Ascending aorta (tissue), 2 donors: Measurements from ENCODE around the gene RXRG. TPM values are rescaled to one million over a fixed set of nuclear protein-coding genes. Genes with fewer than 3 reads are reported as not detected.

ENCODE experiments used
- DNase-seq, 2 donors: peaks; one replicate each; pipeline ENCODE4 v3.0.0-alpha.2; 2019; ENCODE audit warnings: low spot score in 2 of 2
- H3K27ac ChIP-seq, 2 donors: fragments of 200-600 bp; sonication (generic); one replicate each; pipeline ENCODE4 v1.5.1; 2016 to 2017; ENCODE audit warnings: mild to moderate bottlenecking in 1 of 2
- H3K27me3 ChIP-seq: fragments of 200-600 bp; sonication (generic); one replicate; pipeline ENCODE4 v1.5.1; 2017
- H3K36me3 ChIP-seq, 2 donors: fragments of 200-600 bp; sonication (generic); one replicate each; pipeline ENCODE4 v1.5.1; 2016
- H3K4me1 ChIP-seq, 2 donors: fragments of 200-600 bp; sonication (generic); one replicate each; pipeline ENCODE4 v1.5.1; 2016 to 2017; ENCODE audit warnings: mild to moderate bottlenecking in 1 of 2
- H3K4me3 ChIP-seq, 2 donors: fragments of 200-600 bp; sonication (generic); one replicate each; pipeline ENCODE4 v1.5.1; 2016 to 2017; ENCODE audit warnings: mild to moderate bottlenecking in 1 of 2
- H3K9me3 ChIP-seq, 2 donors: fragments of 200-600 bp; sonication (generic); one replicate each; pipeline ENCODE4 v1.5.1; 2016
- intact Hi-C: fragments of 100-400 bp; cut with DNase I; formaldehyde crosslinking; loops from one replicate; pipeline ENCODE4 v1.15.1; 2023
- total RNA-seq: library from RNA; depleted of rRNA; stranded (reverse); fragments of >200 nt; gene quantifications from one replicate; pipeline ENCODE4 v1.1.0, GENCODE V29; 2016
- TF ChIP-seq, protein P1 (sequence below), 3 experiments: fragments of 200-600 bp in 2 of 3; fragments of 450-650 bp in 1 of 3; sonication (generic) in 2 of 3; IDR thresholded peaks; one replicate each; pipeline ENCODE4 v1.5.1; 2016 to 2019; ENCODE audit warnings: antibody characterized with exemption in 3 of 3, mild to moderate bottlenecking in 1 of 3, moderate library complexity in 1 of 3

The RXRG gene
- total RNA-seq, 1 donor from 2014 or later = not detected

DNA sequence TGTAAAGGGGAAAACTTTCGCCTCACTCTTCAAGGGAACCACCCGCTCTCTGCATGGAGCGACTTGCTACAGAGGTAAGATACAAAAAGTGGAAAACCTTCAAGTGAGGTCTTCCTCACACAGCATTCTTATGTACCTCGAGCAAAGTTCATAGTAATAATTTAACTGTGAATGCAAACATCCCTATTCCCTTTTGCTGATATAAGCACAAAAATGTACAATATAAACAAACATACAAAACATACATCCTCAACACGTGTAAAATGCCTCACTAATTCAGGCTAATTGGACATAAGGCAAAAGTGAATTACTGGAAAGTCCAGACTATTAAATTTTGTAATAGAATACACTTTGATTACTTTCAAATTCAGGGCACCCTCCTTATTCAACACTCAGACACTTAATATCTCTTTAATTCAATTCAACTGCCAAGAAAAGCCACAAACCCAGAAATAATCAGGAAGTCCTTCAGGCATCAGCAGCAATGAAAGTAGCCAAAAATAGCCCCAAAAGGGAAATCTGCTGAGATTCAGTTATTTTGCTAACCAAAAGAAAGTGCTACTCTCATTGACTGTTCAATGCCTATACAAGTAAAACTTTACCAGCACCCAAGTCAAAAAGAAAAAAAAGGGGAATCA is 73.2 kb downstream of the RXRG start:
- intact Hi-C loops = no loop called here

DNA sequence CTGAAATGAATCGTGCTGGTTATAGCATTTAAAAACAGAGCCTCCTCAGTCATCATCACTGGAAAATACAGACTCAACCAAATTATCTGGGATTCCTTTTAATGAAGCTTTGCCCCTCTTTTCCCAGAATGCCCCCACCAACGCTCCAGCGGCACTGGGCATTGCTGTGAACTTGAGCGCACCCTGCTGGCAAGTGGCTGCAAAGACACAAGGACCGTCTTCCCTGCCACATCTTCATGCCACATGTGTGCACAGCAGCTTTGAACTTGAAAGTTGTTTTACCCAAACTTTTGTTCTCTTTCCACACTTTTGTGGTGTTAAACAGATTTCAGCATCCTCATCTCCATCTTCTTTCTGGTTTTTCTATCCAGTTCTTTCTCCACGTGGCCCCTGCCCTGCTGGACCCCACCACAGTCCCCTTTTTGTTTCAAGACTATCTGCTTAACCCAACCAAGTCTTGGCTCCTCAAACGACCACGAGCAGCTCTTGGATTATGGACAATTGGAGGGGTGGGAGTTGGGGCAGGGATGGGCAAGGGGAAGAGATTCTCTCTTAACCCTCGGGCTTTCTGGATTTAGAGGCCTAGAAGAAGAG is 75.6 kb downstream of the RXRG start:
- Histone ChIP-seq H3K4me3 (no peak overlapping the region), H3K36me3 (no peaks in the 10 kb centered on the region), H3K27ac (no peak overlapping the region), H3K4me1 (no peaks in the 10 kb centered on the region), H3K27me3 (no peaks in the 10 kb centered on the region), H3K9me3 (no peaks in the 10 kb centered on the region)
- TF ChIP-seq, protein P1, sequence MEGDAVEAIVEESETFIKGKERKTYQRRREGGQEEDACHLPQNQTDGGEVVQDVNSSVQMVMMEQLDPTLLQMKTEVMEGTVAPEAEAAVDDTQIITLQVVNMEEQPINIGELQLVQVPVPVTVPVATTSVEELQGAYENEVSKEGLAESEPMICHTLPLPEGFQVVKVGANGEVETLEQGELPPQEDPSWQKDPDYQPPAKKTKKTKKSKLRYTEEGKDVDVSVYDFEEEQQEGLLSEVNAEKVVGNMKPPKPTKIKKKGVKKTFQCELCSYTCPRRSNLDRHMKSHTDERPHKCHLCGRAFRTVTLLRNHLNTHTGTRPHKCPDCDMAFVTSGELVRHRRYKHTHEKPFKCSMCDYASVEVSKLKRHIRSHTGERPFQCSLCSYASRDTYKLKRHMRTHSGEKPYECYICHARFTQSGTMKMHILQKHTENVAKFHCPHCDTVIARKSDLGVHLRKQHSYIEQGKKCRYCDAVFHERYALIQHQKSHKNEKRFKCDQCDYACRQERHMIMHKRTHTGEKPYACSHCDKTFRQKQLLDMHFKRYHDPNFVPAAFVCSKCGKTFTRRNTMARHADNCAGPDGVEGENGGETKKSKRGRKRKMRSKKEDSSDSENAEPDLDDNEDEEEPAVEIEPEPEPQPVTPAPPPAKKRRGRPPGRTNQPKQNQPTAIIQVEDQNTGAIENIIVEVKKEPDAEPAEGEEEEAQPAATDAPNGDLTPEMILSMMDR (IDR thresholded peaks at IDR 0.05) = peak; percentile 54 to 90 (median 89)
- intact Hi-C loops = loop anchor here (2.0 kb wide), 1 partner anchor 223 kb away; no protein-coding TSS in a partner anchor
- DNase-seq = peak in 1 of 2 donors; percentile 70

More for the DNA sequence above, 73.2 kb downstream of the RXRG start:
- DNase-seq = no peak
- Histone ChIP-seq H3K27ac (no peak overlapping the region), H3K27me3 (no peaks in the 10 kb centered on the region), H3K4me1 (peaks cover 6% of the 10 kb centered on the region in 2 donors), H3K9me3 (no peaks in the 10 kb centered on the region), H3K36me3 (no peaks in the 10 kb centered on the region), H3K4me3 (no peak overlapping the region)
- TF ChIP-seq, protein P1 (IDR thresholded peaks at IDR 0.05) = no peak

DNA sequence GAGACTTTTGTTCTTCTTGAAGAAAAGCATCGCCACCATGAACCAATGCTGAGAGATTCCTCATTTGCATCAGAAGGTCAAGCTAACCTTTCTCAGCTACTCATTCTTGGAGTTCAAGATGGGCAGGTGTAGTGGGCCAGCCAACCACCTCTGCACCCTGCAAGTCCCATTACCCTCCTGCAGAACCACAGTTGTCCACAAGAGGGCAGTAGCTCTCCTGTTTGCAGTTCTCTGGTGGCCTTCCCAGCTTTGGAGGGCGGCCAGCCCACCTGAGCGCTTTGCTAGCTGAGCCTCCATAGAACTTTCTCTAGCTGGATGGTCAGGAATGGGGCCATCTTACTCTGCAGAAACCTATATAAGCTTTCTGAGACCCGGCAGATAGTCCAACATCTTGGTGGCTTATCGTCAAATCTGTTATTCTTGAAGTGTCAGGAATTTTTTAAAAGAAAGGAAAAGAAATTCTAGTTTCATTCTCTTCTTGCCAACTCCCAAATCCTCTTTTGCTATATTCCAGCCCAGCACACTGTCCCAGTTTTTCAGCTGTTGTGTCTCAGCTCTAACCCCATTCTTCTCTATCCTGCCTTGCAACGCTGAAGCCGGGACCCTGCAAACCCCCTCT is 77.4 kb downstream of the RXRG start:
- Histone ChIP-seq H3K27me3 (no peaks in the 10 kb centered on the region), H3K4me3 (no peak overlapping the region), H3K36me3 (no peaks in the 10 kb centered on the region), H3K27ac (no peak overlapping the region), H3K4me1 (no peaks in the 10 kb centered on the region), H3K9me3 (no peaks in the 10 kb centered on the region)
- peak in 1 of 2 donors; percentile 87 for DNase-seq
- intact Hi-C loops = no loop called here
- TF ChIP-seq, protein P1 (IDR thresholded peaks at IDR 0.05) = peak; percentile 56 to 95 (median 95)

DNA sequence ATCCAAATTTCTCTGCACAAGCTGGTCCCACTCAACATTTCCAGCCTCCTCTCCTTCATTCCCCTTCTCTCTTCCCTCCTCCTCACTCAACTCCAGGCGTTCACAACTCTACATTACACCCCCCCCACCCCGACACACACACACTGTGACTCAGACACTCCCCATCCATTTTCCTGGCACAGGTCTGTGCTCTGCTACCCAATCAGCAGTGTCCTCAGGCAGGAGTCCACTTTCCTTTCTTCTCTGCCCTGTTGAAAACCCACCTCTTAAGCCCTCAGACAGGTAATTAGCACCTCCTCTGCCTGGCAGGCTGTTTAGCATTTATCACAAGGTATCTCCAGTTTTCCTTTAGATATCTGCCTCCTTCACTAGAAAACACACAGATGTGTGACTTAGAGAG is 79.6 kb downstream of the RXRG start:
- DNase-seq = no peak
- TF ChIP-seq, protein P1 (IDR thresholded peaks at IDR 0.05) = no peak
- Histone ChIP-seq H3K4me3 (no peak overlapping the region), H3K9me3 (no peaks in the 10 kb centered on the region), H3K27me3 (no peaks in the 10 kb centered on the region), H3K4me1 (no peaks in the 10 kb centered on the region), H3K36me3 (no peaks in the 10 kb centered on the region), H3K27ac (no peak overlapping the region)
- intact Hi-C loops = no loop called here

DNA sequence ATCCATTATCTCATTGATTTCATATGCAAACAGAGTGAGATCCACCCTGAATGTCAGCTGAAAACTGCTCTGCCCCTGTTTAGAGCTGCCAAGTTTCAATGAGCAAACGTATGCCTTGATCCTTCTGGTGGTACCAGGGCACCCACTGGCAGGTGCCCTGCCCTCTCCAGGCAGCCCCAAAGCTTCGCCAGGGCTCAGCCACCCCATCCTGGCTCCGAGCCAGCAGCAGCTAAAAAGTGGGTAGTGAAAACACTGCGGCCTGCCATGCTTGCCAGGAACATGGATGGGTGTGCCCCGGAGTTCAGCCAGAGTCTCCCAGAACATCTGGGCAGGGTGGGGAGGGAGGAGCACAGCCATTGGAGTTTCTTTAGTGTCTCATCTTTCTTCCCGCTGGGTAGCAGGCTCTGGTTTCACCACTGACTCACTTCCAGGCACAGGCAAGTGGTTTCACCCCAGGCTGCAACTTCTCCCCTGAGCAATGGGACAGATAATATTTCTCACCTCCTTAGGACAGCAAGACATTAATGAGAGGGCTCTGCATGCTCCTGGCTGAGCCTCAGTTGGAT is 80.3 kb downstream of the RXRG start:
- Histone ChIP-seq H3K36me3 (no peaks in the 10 kb centered on the region), H3K27me3 (no peaks in the 10 kb centered on the region), H3K4me3 (no peak overlapping the region), H3K4me1 (no peaks in the 10 kb centered on the region), H3K27ac (no peak overlapping the region), H3K9me3 (no peaks in the 10 kb centered on the region)
- TF ChIP-seq, protein P1 (IDR thresholded peaks at IDR 0.05) = no peak
- intact Hi-C loops = no loop called here
- peak in 1 of 2 donors; percentile 68 for DNase-seq
